Colonic mucosa (tissue), 4 donors: ENCODE results near the gene NFKBIL1. TPM values are rescaled to one million over a fixed set of nuclear protein-coding genes. Genes with fewer than 3 reads are reported as not detected.

Experiments used
- DNase-seq: peaks from one replicate; pipeline ENCODE4 v3.0.0-alpha.2; 2020
- H3K27ac ChIP-seq: fragments of 200-600 bp; one replicate; pipeline ENCODE4 v1.8.0; 2021
- H3K27me3 ChIP-seq: fragments of 200-600 bp; one replicate; pipeline ENCODE4 v1.8.0; 2021
- H3K36me3 ChIP-seq: fragments of 200-600 bp; one replicate; pipeline ENCODE4 v1.8.0; 2021
- H3K4me1 ChIP-seq: fragments of 200-600 bp; one replicate; pipeline ENCODE4 v1.8.0; 2021; ENCODE audit warnings: mild to moderate bottlenecking
- H3K4me3 ChIP-seq: fragments of 200-600 bp; one replicate; pipeline ENCODE4 v1.8.0; 2021
- H3K9ac ChIP-seq, 2 donors: one replicate each; pipeline ENCODE4 v1.7.0; 2013; ENCODE audit warnings: control low read depth in 2 of 2, low read depth in 2 of 2, low read length in 2 of 2
- H3K9me3 ChIP-seq: fragments of 200-600 bp; one replicate; pipeline ENCODE4 v1.8.0; 2021
- intact Hi-C: fragments of 100-400 bp; cut with DNase I; formaldehyde crosslinking; loops from one replicate; pipeline ENCODE4 v1.14.1; 2022
- total RNA-seq, 2 donors: library from RNA; stranded (reverse); fragmentation: NEBNext Ultra II Directional in 1 of 2; extraction: Animal tissue kit (Norgen Biotek cat#: 25700) in 1 of 2; gene quantifications; one replicate each; pipeline ENCODE4 v1.2.1, GENCODE V29; 2021
- TF ChIP-seq, protein P1 (sequence below): fragments of 200-600 bp; IDR thresholded peaks from one replicate; pipeline ENCODE4 v1.8.0; 2022; ENCODE audit warnings: antibody characterized with exemption, mild to moderate bottlenecking
- donor health status: healthy.
- donor health status: DM: no; HTN: no; CAD: no.
- donor health status: DM: no; HTN: no; CAD: no.

The NFKBIL1 gene
- total RNA-seq, 2 donors from 2014 or later: 16.1 to 18.8 TPM

DNA sequence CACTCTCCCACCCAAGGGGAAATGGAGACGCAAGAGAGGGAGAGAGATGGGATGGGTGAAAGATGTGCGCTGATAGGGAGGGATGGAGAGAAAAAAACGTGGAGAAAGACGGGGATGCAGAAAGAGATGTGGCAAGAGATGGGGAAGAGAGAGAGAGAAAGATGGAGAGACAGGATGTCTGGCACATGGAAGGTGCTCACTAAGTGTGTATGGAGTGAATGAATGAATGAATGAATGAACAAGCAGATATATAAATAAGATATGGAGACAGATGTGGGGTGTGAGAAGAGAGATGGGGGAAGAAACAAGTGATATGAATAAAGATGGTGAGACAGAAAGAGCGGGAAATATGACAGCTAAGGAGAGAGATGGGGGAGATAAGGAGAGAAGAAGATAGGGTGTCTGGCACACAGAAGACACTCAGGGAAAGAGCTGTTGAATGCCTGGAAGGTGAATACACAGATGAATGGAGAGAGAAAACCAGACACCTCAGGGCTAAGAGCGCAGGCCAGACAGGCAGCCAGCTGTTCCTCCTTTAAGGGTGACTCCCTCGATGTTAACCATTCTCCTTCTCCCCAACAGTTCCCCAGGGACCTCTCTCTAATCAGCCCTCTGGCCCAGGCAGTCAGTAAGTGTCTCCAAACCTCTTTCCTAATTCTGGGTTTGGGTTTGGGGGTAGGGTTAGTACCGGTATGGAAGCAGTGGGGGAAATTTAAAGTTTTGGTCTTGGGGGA lies 28.7 kb downstream of the NFKBIL1 start:
- Histone ChIP-seq H3K27me3 (no peaks in the 10 kb centered on the region), H3K9ac (peak overlapping the region; percentile 13 to 46), H3K4me3 (peak overlapping the region; percentile 34), H3K27ac (peak overlapping the region; percentile 34), H3K9me3 (no peaks in the 10 kb centered on the region), H3K36me3 (no peaks in the 10 kb centered on the region), H3K4me1 (peaks cover 4% of the 10 kb centered on the region)
- DNase-seq: no peak
- TF ChIP-seq, protein P1, sequence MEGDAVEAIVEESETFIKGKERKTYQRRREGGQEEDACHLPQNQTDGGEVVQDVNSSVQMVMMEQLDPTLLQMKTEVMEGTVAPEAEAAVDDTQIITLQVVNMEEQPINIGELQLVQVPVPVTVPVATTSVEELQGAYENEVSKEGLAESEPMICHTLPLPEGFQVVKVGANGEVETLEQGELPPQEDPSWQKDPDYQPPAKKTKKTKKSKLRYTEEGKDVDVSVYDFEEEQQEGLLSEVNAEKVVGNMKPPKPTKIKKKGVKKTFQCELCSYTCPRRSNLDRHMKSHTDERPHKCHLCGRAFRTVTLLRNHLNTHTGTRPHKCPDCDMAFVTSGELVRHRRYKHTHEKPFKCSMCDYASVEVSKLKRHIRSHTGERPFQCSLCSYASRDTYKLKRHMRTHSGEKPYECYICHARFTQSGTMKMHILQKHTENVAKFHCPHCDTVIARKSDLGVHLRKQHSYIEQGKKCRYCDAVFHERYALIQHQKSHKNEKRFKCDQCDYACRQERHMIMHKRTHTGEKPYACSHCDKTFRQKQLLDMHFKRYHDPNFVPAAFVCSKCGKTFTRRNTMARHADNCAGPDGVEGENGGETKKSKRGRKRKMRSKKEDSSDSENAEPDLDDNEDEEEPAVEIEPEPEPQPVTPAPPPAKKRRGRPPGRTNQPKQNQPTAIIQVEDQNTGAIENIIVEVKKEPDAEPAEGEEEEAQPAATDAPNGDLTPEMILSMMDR: no peak
- intact Hi-C loops: no loop called here

- peak overlapping the region in 1 of 2 donors; percentile 12 for H3K9ac ChIP-seq
- H3K27me3 ChIP-seq: no peaks in the 10 kb centered on the region
- H3K4me1 ChIP-seq: peaks cover 4% of the 10 kb centered on the region
- H3K27ac ChIP-seq: no peak overlapping the region
- intact Hi-C loops: no loop called here
- no peaks in the 10 kb centered on the region for H3K9me3 ChIP-seq
- no peak for DNase-seq
- peak overlapping the region; percentile 34 for H3K4me3 ChIP-seq
- TF ChIP-seq, protein P1: no peak
- H3K36me3 ChIP-seq: no peaks in the 10 kb centered on the region
These were observed 29.6 kb downstream of the NFKBIL1 start for GRCh38 chr6:31576897-31577578.

DNA sequence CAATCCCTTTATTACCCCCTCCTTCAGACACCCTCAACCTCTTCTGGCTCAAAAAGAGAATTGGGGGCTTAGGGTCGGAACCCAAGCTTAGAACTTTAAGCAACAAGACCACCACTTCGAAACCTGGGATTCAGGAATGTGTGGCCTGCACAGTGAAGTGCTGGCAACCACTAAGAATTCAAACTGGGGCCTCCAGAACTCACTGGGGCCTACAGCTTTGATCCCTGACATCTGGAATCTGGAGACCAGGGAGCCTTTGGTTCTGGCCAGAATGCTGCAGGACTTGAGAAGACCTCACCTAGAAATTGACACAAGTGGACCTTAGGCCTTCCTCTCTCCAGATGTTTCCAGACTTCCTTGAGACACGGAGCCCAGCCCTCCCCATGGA lies 30.2 kb downstream of the NFKBIL1 start:
- Histone ChIP-seq H3K4me1 (peaks cover 4% of the 10 kb centered on the region), H3K9me3 (no peaks in the 10 kb centered on the region), H3K36me3 (no peaks in the 10 kb centered on the region), H3K27ac (no peak overlapping the region), H3K27me3 (no peaks in the 10 kb centered on the region), H3K9ac (no peak overlapping the region), H3K4me3 (no peak overlapping the region)
- intact Hi-C loops: no loop called here
- TF ChIP-seq, protein P1: no peak
- DNase-seq: no peak

GRCh38 chr6:31578184-31579118 lies 31.0 kb downstream of the NFKBIL1 start:
- TF ChIP-seq, protein P1: no peak
- no peaks in the 10 kb centered on the region for H3K36me3 ChIP-seq
- no peak overlapping the region for H3K27ac ChIP-seq
- intact Hi-C loops: no loop called here
- H3K4me1 ChIP-seq: peaks cover 4% of the 10 kb centered on the region
- no peaks in the 10 kb centered on the region for H3K9me3 ChIP-seq
- H3K4me3 ChIP-seq: no peak overlapping the region
- no peak overlapping the region for H3K9ac ChIP-seq
- no peak for DNase-seq
- no peaks in the 10 kb centered on the region for H3K27me3 ChIP-seq

- Histone ChIP-seq H3K4me3 (no peak overlapping the region), H3K36me3 (no peaks in the 10 kb centered on the region), H3K9ac (no peak overlapping the region), H3K4me1 (peaks cover 4% of the 10 kb centered on the region), H3K27ac (no peak overlapping the region), H3K27me3 (no peaks in the 10 kb centered on the region), H3K9me3 (no peaks in the 10 kb centered on the region)
- no peak for DNase-seq
- TF ChIP-seq, protein P1: no peak
- intact Hi-C loops: no loop called here
These were observed 31.7 kb downstream of the NFKBIL1 start for GRCh38 chr6:31579119-31579505.
